ENCODE data around the gene SULT1C2. TPM values are rescaled to one million over a fixed set of nuclear protein-coding genes. Genes with fewer than 3 reads are reported as not detected.

SULT1C2 gene
- total RNA-seq, 1 experiment from 2014 or later: 3.9 TPM

- no peak for ATAC-seq
- intact Hi-C loops (cut with micrococcal nuclease): no loop called here
- no peak overlapping the region for H3K27ac ChIP-seq (ENCODE audit: low read depth, low read length)
- ChIA-PET RAD21 (ENCODE audit: low non-redundant PET in 1 of 2, low total read pairs in 2 of 2, uncharacterized antibody in 2 of 2, unreplicated experiment in 2 of 2) (no interaction called here), POLR2A (no interaction called here), CTCF (no interaction called here)
- H4K20me1 ChIP-seq (ENCODE audit: insufficient read depth): no peaks in the 10 kb centered on the region
- DNase-seq (ENCODE audit: low read depth, low spot score): no peak
- H3K79me2 ChIP-seq (ENCODE audit: insufficient read depth, low read length): no peaks in the 10 kb centered on the region
- H3K4me3 ChIP-seq (replicated peaks in 1 of 2; ENCODE audit: low read depth in 1 of 2, low read length in 2 of 2): no peak overlapping the region
- no peak overlapping the region for H2AFZ ChIP-seq (ENCODE audit: low read depth, low read length, poor library complexity, severe bottlenecking)
- no peak overlapping the region for H3K9ac ChIP-seq (ENCODE audit: low read length)
- no peaks in the 10 kb centered on the region for H3K36me3 ChIP-seq (ENCODE audit: control insufficient read depth in 1 of 2, insufficient read depth in 2 of 2, low read length in 2 of 2)
- no peaks in the 10 kb centered on the region for H3K27me3 ChIP-seq (ENCODE audit: insufficient read depth, low read length)
- BruUV-seq (replicated peaks): no TSS peak
- H3K9me2 ChIP-seq (ENCODE audit: insufficient read depth): no peaks in the 10 kb centered on the region
- H3K4me1 ChIP-seq (ENCODE audit: control insufficient read depth in 1 of 2, insufficient read depth in 2 of 2, low read length in 2 of 2): no peaks in the 10 kb centered on the region
- TF ChIP-seq, protein P1, sequence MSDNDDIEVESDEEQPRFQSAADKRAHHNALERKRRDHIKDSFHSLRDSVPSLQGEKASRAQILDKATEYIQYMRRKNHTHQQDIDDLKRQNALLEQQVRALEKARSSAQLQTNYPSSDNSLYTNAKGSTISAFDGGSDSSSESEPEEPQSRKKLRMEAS (IDR thresholded peaks at IDR 0.05): no peak
- no peak overlapping the region for H3K4me2 ChIP-seq (ENCODE audit: low read length)
- H3K9me3 ChIP-seq (ENCODE audit: control insufficient read depth in 1 of 2, insufficient read depth in 1 of 2, low read depth in 1 of 2, low read length in 2 of 2): no peaks in the 10 kb centered on the region
Observed at GRCh38 chr2:108314586-108315296, 26.0 kb downstream of the SULT1C2 start.

DNA sequence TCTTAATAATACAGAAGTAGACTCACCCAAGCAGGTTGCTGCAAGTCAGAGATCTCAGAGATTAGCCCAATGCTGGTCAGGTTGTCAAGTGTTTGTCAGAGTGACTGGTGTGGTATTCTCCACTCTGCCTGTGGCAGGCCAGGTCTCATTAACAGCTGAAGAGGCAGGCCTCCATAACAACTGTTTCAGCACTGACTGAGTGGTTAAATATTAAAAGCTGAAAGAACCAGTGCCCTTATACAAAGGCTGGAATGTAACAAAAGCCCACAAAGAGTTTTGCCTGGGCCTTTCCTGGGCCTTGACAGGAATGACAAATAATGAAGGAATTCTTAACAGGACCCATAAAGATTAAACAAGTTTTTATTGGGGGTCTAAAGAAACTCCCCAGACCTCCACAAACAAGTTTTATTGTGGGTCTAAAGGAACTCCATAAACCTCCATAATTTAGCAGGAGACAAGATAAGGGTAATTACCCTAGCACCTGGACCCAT, 26.8 kb downstream of the SULT1C2 start:
- no peak overlapping the region for H3K27ac ChIP-seq (ENCODE audit: low read depth, low read length)
- CTCF ChIA-PET: no interaction called here
- POLR2A ChIA-PET: no interaction called here

More for the DNA sequence above, 26.8 kb downstream of the SULT1C2 start:
- Histone ChIP-seq H3K79me2 (ENCODE audit: insufficient read depth, low read length) (no peaks in the 10 kb centered on the region), H3K9me3 (ENCODE audit: control insufficient read depth in 1 of 2, insufficient read depth in 1 of 2, low read depth in 1 of 2, low read length in 2 of 2) (no peaks in the 10 kb centered on the region), H2AFZ (ENCODE audit: low read depth, low read length, poor library complexity, severe bottlenecking) (no peak overlapping the region), H3K36me3 (ENCODE audit: control insufficient read depth in 1 of 2, insufficient read depth in 2 of 2, low read length in 2 of 2) (no peaks in the 10 kb centered on the region), H3K9ac (ENCODE audit: low read length) (no peak overlapping the region), H3K27me3 (ENCODE audit: insufficient read depth, low read length) (no peaks in the 10 kb centered on the region), H3K4me2 (ENCODE audit: low read length) (no peak overlapping the region), H4K20me1 (ENCODE audit: insufficient read depth) (no peaks in the 10 kb centered on the region), H3K4me1 (ENCODE audit: control insufficient read depth in 1 of 2, insufficient read depth in 2 of 2, low read length in 2 of 2) (no peaks in the 10 kb centered on the region), H3K9me2 (ENCODE audit: insufficient read depth) (no peaks in the 10 kb centered on the region), H3K4me3 (replicated peaks in 1 of 2; ENCODE audit: low read depth in 1 of 2, low read length in 2 of 2) (no peak overlapping the region)
- BruUV-seq (replicated peaks): no TSS peak
- DNase-seq (ENCODE audit: low read depth, low spot score) (no peak), ATAC-seq (no peak)
- intact Hi-C loops (cut with micrococcal nuclease): no loop called here
- TF ChIP-seq ELF1 (IDR thresholded peaks at IDR 0.05; ENCODE audit: borderline replicate concordance, low read depth) (no peak), EGR1 (IDR thresholded peaks at IDR 0.05; ENCODE audit: low read depth) (no peak), EZH2 (IDR thresholded peaks at IDR 0.05) (no peak), EZH2phosphoT487 (IDR thresholded peaks at IDR 0.05; ENCODE audit: borderline replicate concordance) (no peak), SRF (IDR thresholded peaks at IDR 0.05; ENCODE audit: low read depth) (no peak), ZBTB33 (IDR thresholded peaks at IDR 0.05; ENCODE audit: extremely low read depth, insufficient replicate concordance, low read length) (no peak), CEBPB (IDR thresholded peaks at IDR 0.05; ENCODE audit: low read depth) (no peak), FOSL1 (IDR thresholded peaks at IDR 0.05; ENCODE audit: low read depth) (no peak), ZFX (IDR thresholded peaks at IDR 0.05) (no peak), YY1 (IDR thresholded peaks at IDR 0.05; ENCODE audit: extremely low read depth, insufficient replicate concordance, low read depth, low read length) (no peak), CBX3 (IDR thresholded peaks at IDR 0.05; ENCODE audit: low read depth) (no peak)
- TF ChIP-seq, protein P1 (IDR thresholded peaks at IDR 0.05): no peak
- RAD21 ChIA-PET (ENCODE audit: low non-redundant PET in 1 of 2, low total read pairs in 2 of 2, uncharacterized antibody in 2 of 2, unreplicated experiment in 2 of 2): no interaction called here
